Measurements from ENCODE around the gene LRRC8D.

Gene LRRC8D

DNA sequence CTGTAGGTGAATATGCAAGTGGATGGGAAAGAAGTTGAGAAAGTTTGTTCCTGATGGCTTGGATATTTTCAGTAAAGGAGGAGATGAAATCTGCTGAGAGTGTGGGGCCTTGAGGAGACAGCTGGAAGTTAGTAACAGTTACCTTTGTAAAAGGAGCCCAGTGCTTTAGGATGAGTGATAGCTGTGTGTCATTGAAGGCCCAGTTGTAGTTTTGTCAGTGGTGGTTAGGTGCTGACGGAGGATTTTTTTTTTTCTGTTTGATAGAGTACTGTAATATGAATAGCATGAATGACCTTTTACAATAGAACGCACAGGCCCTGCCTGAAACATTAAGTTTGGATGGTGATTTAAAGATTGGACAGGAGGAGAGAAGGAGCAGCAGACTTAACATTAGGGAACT is 33.3 kb downstream of the LRRC8D start:
- no peak for DNase-seq (ENCODE audit: low read depth, low spot score)
- TF ChIP-seq YY1 (IDR thresholded peaks at IDR 0.05; ENCODE audit: insufficient read depth, insufficient read length): no peak
- TF ChIP-seq ZNF274 (IDR thresholded peaks at IDR 0.05; ENCODE audit: low read depth, low read length): no peak
- no peak for TF ChIP-seq SUZ12 (IDR thresholded peaks at IDR 0.05; ENCODE audit: extremely low read depth, insufficient read depth, insufficient read length)
- Histone ChIP-seq H3K4me1 (ENCODE audit: insufficient read depth, insufficient read length) (no peaks in the 10 kb centered on the region), H3K27me3 (ENCODE audit: insufficient read depth, insufficient read length) (no peaks in the 10 kb centered on the region), H3K9ac (ENCODE audit: insufficient read length, low read depth) (no peak overlapping the region), H3K9me3 (ENCODE audit: insufficient read depth, low read length) (no peaks in the 10 kb centered on the region), H3K4me3 (ENCODE audit: insufficient read length, low read depth) (no peak overlapping the region), H3K36me3 (ENCODE audit: insufficient read depth, insufficient read length, low read length) (peaks cover 42% of the 10 kb centered on the region)

DNA sequence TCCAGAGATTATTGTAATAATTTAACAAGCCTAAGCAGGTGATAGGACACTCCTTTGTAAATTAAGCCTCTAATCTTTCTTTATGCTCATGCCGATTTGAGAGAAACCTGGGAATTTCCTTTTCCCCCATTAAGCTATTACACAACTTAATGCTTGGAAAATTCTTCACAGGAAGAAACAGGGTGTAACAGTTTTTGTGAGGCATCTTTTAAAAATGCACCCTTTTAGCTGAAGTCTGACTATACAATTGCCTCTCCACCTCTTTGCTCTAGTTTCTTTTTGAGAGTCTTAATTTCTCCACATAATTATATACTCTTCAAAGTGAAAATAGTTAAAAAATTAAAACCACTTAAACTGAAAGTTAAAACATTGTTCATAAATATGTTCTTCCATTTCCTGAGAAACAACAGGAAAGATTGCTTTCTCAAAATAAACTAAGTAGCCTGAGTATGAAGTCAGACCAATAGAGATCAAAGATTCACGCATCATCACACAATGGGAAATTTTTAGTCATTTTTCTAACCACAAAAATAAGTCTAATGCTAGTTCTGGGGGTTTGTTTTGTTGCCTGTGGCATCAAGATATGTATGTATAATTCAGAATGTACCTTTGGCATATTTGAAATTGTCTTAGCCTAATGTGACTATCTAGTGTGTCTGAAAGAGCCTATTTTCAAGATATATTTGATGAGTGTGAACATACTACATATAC is 34.7 kb downstream of the LRRC8D start:
- H3K4me1 ChIP-seq (ENCODE audit: insufficient read depth, insufficient read length): no peaks in the 10 kb centered on the region
- no peaks in the 10 kb centered on the region for H3K27me3 ChIP-seq (ENCODE audit: insufficient read depth, insufficient read length)
- no peak overlapping the region for H3K9ac ChIP-seq (ENCODE audit: insufficient read length, low read depth)
- no peak for DNase-seq (ENCODE audit: low read depth, low spot score)
- no peaks in the 10 kb centered on the region for H3K9me3 ChIP-seq (ENCODE audit: insufficient read depth, low read length)
- TF ChIP-seq SUZ12 (IDR thresholded peaks at IDR 0.05; ENCODE audit: extremely low read depth, insufficient read depth, insufficient read length) (no peak), ZNF274 (IDR thresholded peaks at IDR 0.05; ENCODE audit: low read depth, low read length) (no peak)
- no peak overlapping the region for H3K4me3 ChIP-seq (ENCODE audit: insufficient read length, low read depth)
- H3K36me3 ChIP-seq (ENCODE audit: insufficient read depth, insufficient read length, low read length): peaks cover 44% of the 10 kb centered on the region

DNA sequence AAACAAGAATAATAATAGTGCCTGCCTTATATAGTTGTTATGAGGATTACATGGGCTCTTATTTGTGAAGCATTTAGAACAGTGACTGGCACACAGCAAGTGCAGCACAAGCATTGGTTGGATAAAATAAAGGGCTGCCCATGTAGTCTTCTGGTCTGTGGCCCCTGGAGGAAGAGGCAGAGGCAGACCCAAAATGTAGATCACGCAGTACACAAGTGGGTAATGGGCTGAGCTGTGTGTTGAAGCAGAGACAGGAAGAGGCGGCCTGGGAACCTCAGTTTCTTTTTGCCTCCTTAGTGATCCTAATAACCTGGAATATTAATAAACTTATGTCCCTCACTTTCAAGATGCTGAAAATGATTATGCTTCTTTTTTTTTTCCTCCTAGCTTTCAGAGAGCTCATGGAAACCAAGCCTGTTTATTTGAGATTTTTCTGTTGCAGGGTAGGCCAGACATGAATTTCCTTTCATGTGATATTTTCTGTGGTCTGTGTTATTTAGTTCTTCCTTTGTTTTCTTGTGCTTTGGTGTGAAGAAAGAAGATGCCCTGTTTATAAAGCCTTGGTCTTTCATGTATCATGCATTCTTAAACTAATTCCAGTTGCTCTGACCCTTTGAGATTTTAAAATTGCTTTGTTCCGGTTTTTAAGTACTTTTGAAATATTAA is 42.5 kb downstream of the LRRC8D start:
- H3K9ac ChIP-seq (ENCODE audit: insufficient read length, low read depth): no peak overlapping the region
- no peaks in the 10 kb centered on the region for H3K27me3 ChIP-seq (ENCODE audit: insufficient read depth, insufficient read length)
- no peak overlapping the region for H3K4me3 ChIP-seq (ENCODE audit: insufficient read length, low read depth)
- H3K9me3 ChIP-seq (ENCODE audit: insufficient read depth, low read length): no peaks in the 10 kb centered on the region
- TF ChIP-seq ZNF274 (IDR thresholded peaks at IDR 0.05; ENCODE audit: low read depth, low read length) (no peak), SUZ12 (IDR thresholded peaks at IDR 0.05; ENCODE audit: extremely low read depth, insufficient read depth, insufficient read length) (no peak), YY1 (IDR thresholded peaks at IDR 0.05; ENCODE audit: insufficient read depth, insufficient read length) (no peak)
- no peak for DNase-seq (ENCODE audit: low read depth, low spot score)
- no peaks in the 10 kb centered on the region for H3K4me1 ChIP-seq (ENCODE audit: insufficient read depth, insufficient read length)
- peaks cover 11% of the 10 kb centered on the region for H3K36me3 ChIP-seq (ENCODE audit: insufficient read depth, insufficient read length, low read length)

DNA sequence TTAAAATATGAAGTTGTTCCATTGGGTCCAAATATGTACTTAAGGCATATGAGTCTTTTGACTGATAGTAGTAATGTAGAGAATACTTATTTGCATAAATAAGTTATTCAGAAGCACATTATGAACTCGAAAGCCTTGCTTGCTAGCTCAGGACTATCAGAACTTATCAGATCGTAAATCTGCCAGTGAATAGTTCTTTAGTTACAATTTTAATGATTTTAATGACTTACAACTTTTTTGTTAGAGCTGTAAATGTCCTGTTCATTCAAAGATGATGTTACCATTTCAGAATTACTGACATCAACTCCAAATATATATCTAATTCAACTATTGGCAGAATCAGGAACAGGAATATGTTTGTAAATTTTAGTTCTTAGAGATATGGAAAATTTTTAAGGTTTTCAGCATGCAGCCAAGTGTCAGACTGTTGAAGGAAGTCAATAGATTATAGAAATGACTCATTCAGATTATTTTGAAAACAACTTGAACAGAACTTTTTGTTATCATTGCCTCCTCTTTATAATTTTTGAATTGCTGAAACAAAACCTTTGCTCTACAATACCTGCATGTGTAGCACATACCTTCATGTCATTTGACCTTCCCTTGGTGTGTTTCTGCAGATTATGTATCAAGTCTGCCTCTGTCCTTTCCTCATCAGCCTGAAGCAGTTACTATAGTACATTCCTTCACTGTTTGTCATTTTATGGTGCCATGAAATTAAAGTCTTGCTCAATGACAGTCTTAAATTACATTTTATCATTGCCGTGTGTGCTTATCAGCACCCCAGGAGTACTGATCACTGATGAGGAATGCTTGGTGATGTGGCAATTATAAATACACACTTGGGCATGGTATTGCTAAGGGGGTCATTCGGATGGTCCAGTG is 44.9 kb downstream of the LRRC8D start:
- Histone ChIP-seq H3K27me3 (ENCODE audit: insufficient read depth, insufficient read length) (no peaks in the 10 kb centered on the region), H3K4me3 (ENCODE audit: insufficient read length, low read depth) (no peak overlapping the region), H3K9me3 (ENCODE audit: insufficient read depth, low read length) (no peaks in the 10 kb centered on the region), H3K4me1 (ENCODE audit: insufficient read depth, insufficient read length) (no peaks in the 10 kb centered on the region), H3K36me3 (ENCODE audit: insufficient read depth, insufficient read length, low read length) (peaks cover 14% of the 10 kb centered on the region), H3K9ac (ENCODE audit: insufficient read length, low read depth) (no peak overlapping the region)
- DNase-seq (ENCODE audit: low read depth, low spot score): no peak
- TF ChIP-seq ZNF274 (IDR thresholded peaks at IDR 0.05; ENCODE audit: low read depth, low read length): no peak
- no peak for TF ChIP-seq SUZ12 (IDR thresholded peaks at IDR 0.05; ENCODE audit: extremely low read depth, insufficient read depth, insufficient read length)
- TF ChIP-seq YY1 (IDR thresholded peaks at IDR 0.05; ENCODE audit: insufficient read depth, insufficient read length): no peak

DNA sequence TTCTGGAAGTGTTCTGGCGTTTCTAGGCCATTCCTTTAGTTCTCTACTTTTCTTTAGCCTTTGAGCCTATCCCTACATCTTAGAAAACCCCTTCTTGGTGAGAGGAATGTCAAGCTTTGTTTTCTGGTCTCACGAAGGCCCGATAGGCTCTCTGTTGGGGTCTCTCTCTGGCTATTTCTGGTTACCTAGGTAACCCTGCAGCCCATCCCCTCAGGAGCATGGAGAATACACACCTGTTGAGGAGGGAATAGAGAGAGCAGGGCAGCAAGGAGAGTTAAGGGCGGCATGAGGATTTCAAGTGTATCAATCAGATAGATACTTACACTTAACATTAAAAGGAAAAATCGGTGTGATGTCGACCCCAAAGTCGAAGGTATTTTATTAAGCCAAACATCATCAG is 45.7 kb downstream of the LRRC8D start:
- TF ChIP-seq ZNF274 (IDR thresholded peaks at IDR 0.05; ENCODE audit: low read depth, low read length) (no peak), SUZ12 (IDR thresholded peaks at IDR 0.05; ENCODE audit: extremely low read depth, insufficient read depth, insufficient read length) (no peak), YY1 (IDR thresholded peaks at IDR 0.05; ENCODE audit: insufficient read depth, insufficient read length) (no peak)
- Histone ChIP-seq H3K9me3 (ENCODE audit: insufficient read depth, low read length) (no peaks in the 10 kb centered on the region), H3K4me3 (ENCODE audit: insufficient read length, low read depth) (no peak overlapping the region), H3K4me1 (ENCODE audit: insufficient read depth, insufficient read length) (no peaks in the 10 kb centered on the region), H3K36me3 (ENCODE audit: insufficient read depth, insufficient read length, low read length) (peaks cover 14% of the 10 kb centered on the region), H3K9ac (ENCODE audit: insufficient read length, low read depth) (no peak overlapping the region), H3K27me3 (ENCODE audit: insufficient read depth, insufficient read length) (no peaks in the 10 kb centered on the region)
- no peak for DNase-seq (ENCODE audit: low read depth, low spot score)

GRCh38 chr1:89870998-89871397 is 50.2 kb downstream of the LRRC8D start:
- no peaks in the 10 kb centered on the region for H3K9me3 ChIP-seq (ENCODE audit: insufficient read depth, low read length)
- no peaks in the 10 kb centered on the region for H3K4me1 ChIP-seq (ENCODE audit: insufficient read depth, insufficient read length)
- no peaks in the 10 kb centered on the region for H3K27me3 ChIP-seq (ENCODE audit: insufficient read depth, insufficient read length)
- TF ChIP-seq YY1 (IDR thresholded peaks at IDR 0.05; ENCODE audit: insufficient read depth, insufficient read length) (no peak), ZNF274 (IDR thresholded peaks at IDR 0.05; ENCODE audit: low read depth, low read length) (no peak), SUZ12 (IDR thresholded peaks at IDR 0.05; ENCODE audit: extremely low read depth, insufficient read depth, insufficient read length) (no peak)
- H3K9ac ChIP-seq (ENCODE audit: insufficient read length, low read depth): no peak overlapping the region
- no peak for DNase-seq (ENCODE audit: low read depth, low spot score)
- no peak overlapping the region for H3K4me3 ChIP-seq (ENCODE audit: insufficient read length, low read depth)
- peaks cover 16% of the 10 kb centered on the region for H3K36me3 ChIP-seq (ENCODE audit: insufficient read depth, insufficient read length, low read length)
